IPS-NIHi11 (cell line): ENCODE measurements around the gene CAMK2N1.
A peak's percentile ranks its signal among the peaks of the same experiment; 100 is the strongest.
"Not testable (repeated sequence)": the region's sequence is repeated elsewhere in the genome, so short reads cannot be mapped to it uniquely, and the experiment has no call there.

Experiments
- DNase-seq: peaks from one replicate; pipeline ENCODE4 v3.0.0; 2012; ENCODE audit warnings: mixed read lengths, low spot score

Gene CAMK2N1

GRCh38 chr1:20496725-20497383 is 10.8 kb upstream of the CAMK2N1 start:
- not testable (repeated sequence) for DNase-seq

GRCh38 chr1:20496241-20496661 is 10.2 kb upstream of the CAMK2N1 start:
- DNase-seq, result no peak

GRCh38 chr1:20495661-20496060 is 9.7 kb upstream of the CAMK2N1 start:
- DNase-seq, result no peak

- no peak for DNase-seq
Measured at GRCh38 chr1:20494609-20495311, 8.8 kb upstream of the CAMK2N1 start.

- DNase-seq, result peak; percentile 84
Measured at GRCh38 chr1:20493839-20494608, 8.0 kb upstream of the CAMK2N1 start.

GRCh38 chr1:20493309-20493708 is 7.3 kb upstream of the CAMK2N1 start:
- no peak for DNase-seq

GRCh38 chr1:20492751-20493150 is 6.7 kb upstream of the CAMK2N1 start:
- DNase-seq, result no peak

- no peak for DNase-seq
Measured at GRCh38 chr1:20491866-20492265, 5.9 kb upstream of the CAMK2N1 start.

GRCh38 chr1:20491178-20491577 is 5.2 kb upstream of the CAMK2N1 start:
- DNase-seq, result no peak

GRCh38 chr1:20487236-20487590 is 1.2 kb upstream of the CAMK2N1 start:
- DNase-seq, result peak; percentile 45

GRCh38 chr1:20486457-20487235 is 636 bp upstream of the CAMK2N1 start:
- peak; percentile 80 for DNase-seq

- DNase-seq, result no peak
Measured at GRCh38 chr1:20484519-20485462, 1.2 kb downstream of the CAMK2N1 start.

GRCh38 chr1:20483833-20484518 is 2.0 kb downstream of the CAMK2N1 start:
- DNase-seq, result peak; percentile 43

- no peak for DNase-seq
Measured at GRCh38 chr1:20483098-20483832, 2.7 kb downstream of the CAMK2N1 start.

GRCh38 chr1:20481643-20482498 is 4.1 kb downstream of the CAMK2N1 start:
- DNase-seq, result no peak

- DNase-seq, result no peak
Measured at GRCh38 chr1:20480951-20481617, 4.9 kb downstream of the CAMK2N1 start.

GRCh38 chr1:20480243-20480944 is 5.6 kb downstream of the CAMK2N1 start:
- no peak for DNase-seq

- DNase-seq, result no peak
Measured at GRCh38 chr1:20479840-20480239, 6.2 kb downstream of the CAMK2N1 start.
